Transverse colon (tissue), 3 donors: Measurements from ENCODE around the gene TMEM225.

Source experiments
- EP300 ChIP-seq: sonication (generic); formaldehyde crosslinking; IDR thresholded peaks from one replicate; pipeline ENCODE4 v1.6.1; 2017; ENCODE audit warnings: antibody characterized with exemption, low read depth
- TF ChIP-seq, protein P1 (sequence below), 5 experiments: fragments of 200-600 bp in 3 of 5; fragments of 450-650 bp in 2 of 5; sonication (generic) in 3 of 5; IDR thresholded peaks; 1 replicate in 2 of 5; 2 replicates in 3 of 5; pipeline ENCODE4 v1.5.1; 2016 to 2017; ENCODE audit warnings: antibody characterized with exemption in 5 of 5, inconsistent platforms in 3 of 5, mild to moderate bottlenecking in 2 of 5, moderate library complexity in 1 of 5

- no peak for TF ChIP-seq EP300
- TF ChIP-seq, protein P1, sequence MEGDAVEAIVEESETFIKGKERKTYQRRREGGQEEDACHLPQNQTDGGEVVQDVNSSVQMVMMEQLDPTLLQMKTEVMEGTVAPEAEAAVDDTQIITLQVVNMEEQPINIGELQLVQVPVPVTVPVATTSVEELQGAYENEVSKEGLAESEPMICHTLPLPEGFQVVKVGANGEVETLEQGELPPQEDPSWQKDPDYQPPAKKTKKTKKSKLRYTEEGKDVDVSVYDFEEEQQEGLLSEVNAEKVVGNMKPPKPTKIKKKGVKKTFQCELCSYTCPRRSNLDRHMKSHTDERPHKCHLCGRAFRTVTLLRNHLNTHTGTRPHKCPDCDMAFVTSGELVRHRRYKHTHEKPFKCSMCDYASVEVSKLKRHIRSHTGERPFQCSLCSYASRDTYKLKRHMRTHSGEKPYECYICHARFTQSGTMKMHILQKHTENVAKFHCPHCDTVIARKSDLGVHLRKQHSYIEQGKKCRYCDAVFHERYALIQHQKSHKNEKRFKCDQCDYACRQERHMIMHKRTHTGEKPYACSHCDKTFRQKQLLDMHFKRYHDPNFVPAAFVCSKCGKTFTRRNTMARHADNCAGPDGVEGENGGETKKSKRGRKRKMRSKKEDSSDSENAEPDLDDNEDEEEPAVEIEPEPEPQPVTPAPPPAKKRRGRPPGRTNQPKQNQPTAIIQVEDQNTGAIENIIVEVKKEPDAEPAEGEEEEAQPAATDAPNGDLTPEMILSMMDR (IDR thresholded peaks at IDR 0.05) = no peak
These were observed 18.5 kb upstream of the TMEM225 start for GRCh38 chr11:123903932-123904331.
